OCI-LY7 (cell line): Measurements from ENCODE around the gene AHR.

Source experiments
- CTCF ChIP-seq: fragments of 200-600 bp; sonication (generic); conservative IDR thresholded peaks from 2 replicates; pipeline ENCODE4 v1.5.1; 2014; ENCODE audit warnings: mild to moderate bottlenecking, antibody characterized with exemption, low read length, moderate library complexity, mixed read lengths
- EZH2phosphoT487 ChIP-seq: fragments of 200-600 bp; sonication (generic); IDR thresholded peaks from 2 replicates; pipeline ENCODE4 v1.6.1; 2018; ENCODE audit warnings: low read depth, borderline replicate concordance, mild to moderate bottlenecking, mixed run types, antibody characterized with exemption, low read length, moderate library complexity, mixed read lengths

GRCh38 chr7:17339139-17339538 is 40.7 kb downstream of the AHR start:
- TF ChIP-seq CTCF, result no peak
- no peak for TF ChIP-seq EZH2phosphoT487
